ENCODE measurements around the gene IQGAP2.
"Not testable (repeated sequence)": the region's sequence is repeated elsewhere in the genome, so short reads cannot be mapped to it uniquely, and the experiment has no call there.

Gene IQGAP2

DNA sequence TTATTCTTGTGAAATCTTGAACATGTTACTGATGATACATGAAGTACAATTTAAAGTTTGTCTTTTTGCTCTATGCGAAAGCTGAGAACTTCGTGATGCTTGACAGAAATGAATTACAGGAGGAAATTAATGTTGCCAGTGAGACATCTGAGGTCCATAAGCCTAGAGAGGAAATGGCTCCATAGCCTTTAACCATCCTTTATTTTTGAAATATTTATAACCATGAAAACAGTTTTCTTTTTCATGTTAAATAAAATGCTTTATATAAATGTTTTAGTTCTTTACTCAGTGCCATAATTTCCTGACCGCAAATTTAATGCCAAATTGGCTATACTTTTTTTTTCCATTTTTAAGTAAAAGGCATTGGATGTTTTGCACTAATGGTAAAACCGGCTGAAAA, 191.0 kb downstream of the IQGAP2 start:
- H3K79me2 ChIP-seq (ENCODE audit: control insufficient read depth, insufficient read depth, low read length, unreplicated experiment), result no peaks in the 10 kb centered on the region
- H2AFZ ChIP-seq (ENCODE audit: low read length, unreplicated experiment), result no peak overlapping the region
- no peak overlapping the region for H3K4me3 ChIP-seq (ENCODE audit: low read depth, low read length)
- no peaks in the 10 kb centered on the region for H3K4me1 ChIP-seq (ENCODE audit: control insufficient read depth, insufficient read depth, low read length, unreplicated experiment)
- H3K27ac ChIP-seq (ENCODE audit: low read depth, low read length), result no peak overlapping the region
- peaks cover 45% of the 10 kb centered on the region for H3K27me3 ChIP-seq (ENCODE audit: insufficient read depth, low read length)
- no peaks in the 10 kb centered on the region for H3K36me3 ChIP-seq (ENCODE audit: insufficient read depth, low read length)

DNA sequence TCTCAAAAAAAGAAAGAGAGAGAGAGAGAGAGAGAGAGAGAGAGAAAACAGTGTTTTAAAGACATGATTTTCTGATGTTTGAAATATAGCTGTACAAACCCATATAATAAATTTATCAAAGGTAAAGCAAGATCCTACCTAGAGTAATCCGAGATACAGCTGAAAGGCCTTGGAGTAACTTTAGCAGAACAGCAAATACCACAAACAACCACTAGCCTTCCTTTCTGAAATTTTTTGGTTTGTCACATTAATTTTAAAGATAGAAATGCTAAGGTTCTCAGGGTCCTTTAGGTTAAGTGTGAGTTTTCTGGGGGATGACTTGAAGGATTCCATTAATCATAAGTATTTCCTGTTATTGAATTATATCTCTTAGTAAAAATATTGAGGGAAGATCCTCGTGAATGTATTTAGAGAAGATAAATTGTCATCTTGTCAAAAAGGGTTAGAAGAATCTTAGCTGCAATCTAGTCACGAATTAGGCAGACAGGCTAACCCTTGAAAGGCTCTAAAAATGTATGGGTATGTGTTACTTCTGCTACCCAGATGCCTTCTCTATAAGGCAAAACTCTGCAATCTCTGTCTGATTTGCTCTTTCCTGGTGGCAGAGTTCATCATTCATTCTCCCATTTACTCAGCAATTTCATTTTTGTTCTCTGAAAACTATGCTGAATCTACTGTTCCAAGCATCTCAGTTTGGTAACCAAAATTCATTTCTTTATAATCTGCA, 192.8 kb downstream of the IQGAP2 start:
- no peaks in the 10 kb centered on the region for H3K4me1 ChIP-seq (ENCODE audit: control insufficient read depth, insufficient read depth, low read length, unreplicated experiment)
- no peak overlapping the region for H3K4me3 ChIP-seq (ENCODE audit: low read depth, low read length)
- no peak overlapping the region for H3K27ac ChIP-seq (ENCODE audit: low read depth, low read length)
- peaks cover 29% of the 10 kb centered on the region for H3K27me3 ChIP-seq (ENCODE audit: insufficient read depth, low read length)
- no peaks in the 10 kb centered on the region for H3K79me2 ChIP-seq (ENCODE audit: control insufficient read depth, insufficient read depth, low read length, unreplicated experiment)
- H3K36me3 ChIP-seq (ENCODE audit: insufficient read depth, low read length), result no peaks in the 10 kb centered on the region
- H2AFZ ChIP-seq (ENCODE audit: low read length, unreplicated experiment), result no peak overlapping the region

DNA sequence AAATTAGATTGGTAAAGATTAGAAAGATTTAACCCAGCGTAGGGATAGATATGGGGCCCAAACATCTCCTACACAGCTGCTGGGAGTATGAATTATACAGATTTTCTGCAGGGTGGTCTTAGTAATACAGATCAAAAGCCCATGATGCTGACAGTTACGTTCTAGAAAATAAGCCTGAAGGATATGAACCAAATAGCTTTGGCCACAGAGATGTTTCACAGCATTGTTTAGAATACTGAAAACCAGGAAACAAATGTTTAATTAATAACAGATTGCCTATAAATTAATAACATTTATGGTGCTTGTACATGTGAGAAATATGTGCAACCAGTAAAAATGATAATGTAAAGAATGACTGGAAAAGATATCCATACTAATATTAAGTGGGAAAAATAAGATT, 195.4 kb downstream of the IQGAP2 start:
- H3K4me1 ChIP-seq (ENCODE audit: control insufficient read depth, insufficient read depth, low read length, unreplicated experiment), result no peaks in the 10 kb centered on the region
- H3K36me3 ChIP-seq (ENCODE audit: insufficient read depth, low read length), result no peaks in the 10 kb centered on the region
- no peaks in the 10 kb centered on the region for H3K79me2 ChIP-seq (ENCODE audit: control insufficient read depth, insufficient read depth, low read length, unreplicated experiment)
- no peak overlapping the region for H3K27ac ChIP-seq (ENCODE audit: low read depth, low read length)
- H3K4me3 ChIP-seq (ENCODE audit: low read depth, low read length), result no peak overlapping the region
- H2AFZ ChIP-seq (ENCODE audit: low read length, unreplicated experiment), result no peak overlapping the region
- H3K27me3 ChIP-seq (ENCODE audit: insufficient read depth, low read length), result peaks cover 4% of the 10 kb centered on the region; the same call in 1 of the 2 replicates

DNA sequence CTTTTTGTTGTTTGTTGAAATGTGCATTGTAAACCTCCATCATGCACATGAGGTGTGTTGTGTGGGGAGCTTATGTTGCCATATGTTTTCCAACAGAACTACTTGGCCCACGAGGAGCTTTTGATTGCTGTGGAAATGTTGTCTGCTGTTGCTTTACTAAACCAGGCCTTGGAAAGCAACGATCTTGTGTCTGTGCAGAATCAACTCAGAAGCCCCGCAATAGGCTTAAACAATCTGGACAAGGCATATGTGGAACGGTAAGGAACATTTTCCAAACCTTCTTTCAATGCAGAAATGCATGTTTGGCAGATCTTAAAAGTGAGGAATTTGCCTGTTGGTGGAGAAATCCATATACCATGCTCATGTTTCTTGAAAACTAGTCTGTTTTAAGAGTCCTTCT, 197.6 kb downstream of the IQGAP2 start:
- Histone ChIP-seq H3K27me3 (ENCODE audit: insufficient read depth, low read length) (no peaks in the 10 kb centered on the region), H3K79me2 (ENCODE audit: control insufficient read depth, insufficient read depth, low read length, unreplicated experiment) (no peaks in the 10 kb centered on the region), H3K4me3 (ENCODE audit: low read depth, low read length) (no peak overlapping the region), H3K4me1 (ENCODE audit: control insufficient read depth, insufficient read depth, low read length, unreplicated experiment) (peaks cover 14% of the 10 kb centered on the region), H3K27ac (ENCODE audit: low read depth, low read length) (no peak overlapping the region), H2AFZ (ENCODE audit: low read length, unreplicated experiment) (no peak overlapping the region), H3K36me3 (ENCODE audit: insufficient read depth, low read length) (no peaks in the 10 kb centered on the region)

DNA sequence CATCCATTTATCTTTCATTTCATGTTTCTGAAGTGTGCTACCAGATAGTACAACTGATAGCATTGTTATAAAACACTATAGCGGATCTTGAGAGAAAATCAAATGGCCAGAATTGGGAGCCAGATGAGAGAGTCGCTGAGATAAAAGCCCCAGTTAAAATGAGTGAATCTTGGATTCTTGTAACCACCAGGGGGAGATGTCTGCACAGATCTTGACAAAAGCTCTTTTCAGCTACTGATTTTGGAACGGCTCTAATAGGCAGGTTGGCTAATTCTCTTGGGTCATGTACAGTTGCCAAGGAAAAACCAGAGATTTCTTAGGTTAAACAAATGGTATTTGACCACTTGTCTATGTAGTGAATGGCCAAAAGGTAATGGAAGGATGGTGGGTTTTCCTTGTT, 198.4 kb downstream of the IQGAP2 start:
- H3K36me3 ChIP-seq (ENCODE audit: insufficient read depth, low read length), result no peaks in the 10 kb centered on the region
- H3K4me3 ChIP-seq (ENCODE audit: low read depth, low read length), result no peak overlapping the region
- H3K79me2 ChIP-seq (ENCODE audit: control insufficient read depth, insufficient read depth, low read length, unreplicated experiment), result no peaks in the 10 kb centered on the region
- H2AFZ ChIP-seq (ENCODE audit: low read length, unreplicated experiment), result no peak overlapping the region
- H3K27ac ChIP-seq (ENCODE audit: low read depth, low read length), result no peak overlapping the region
- H3K27me3 ChIP-seq (ENCODE audit: insufficient read depth, low read length), result no peaks in the 10 kb centered on the region
- peaks cover 14% of the 10 kb centered on the region for H3K4me1 ChIP-seq (ENCODE audit: control insufficient read depth, insufficient read depth, low read length, unreplicated experiment)

DNA sequence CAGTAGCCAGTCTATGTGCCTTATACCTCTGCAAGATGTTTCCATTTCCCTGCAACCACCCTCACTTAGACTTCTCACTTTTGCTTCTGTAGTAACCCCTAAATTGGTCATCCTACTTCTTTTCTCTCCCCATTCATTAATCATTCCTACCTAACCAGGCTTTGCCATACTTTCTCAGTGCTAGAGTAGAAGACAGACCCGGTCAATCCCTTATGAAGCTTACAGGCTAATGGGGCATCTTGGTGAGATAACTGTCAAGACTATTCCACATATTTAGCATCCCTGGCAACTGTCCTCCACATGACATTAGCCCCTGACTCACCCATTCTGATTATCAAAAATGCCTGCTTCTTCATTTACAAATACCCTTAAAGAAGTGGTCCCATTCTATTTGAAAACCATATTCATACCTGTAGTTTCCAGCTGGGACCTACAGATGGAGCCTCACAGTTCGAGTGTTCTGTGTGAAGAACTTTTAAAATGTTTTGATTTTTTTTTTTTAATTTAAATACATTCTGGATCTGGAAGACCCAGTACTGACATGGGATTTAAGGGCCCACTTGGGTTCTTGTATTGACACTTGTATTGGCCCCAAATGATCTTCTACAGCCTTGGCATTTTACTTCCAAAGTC, 199.1 kb downstream of the IQGAP2 start:
- H3K36me3 ChIP-seq (ENCODE audit: insufficient read depth, low read length), result no peaks in the 10 kb centered on the region
- H2AFZ ChIP-seq (ENCODE audit: low read length, unreplicated experiment), result no peak overlapping the region
- peaks cover 14% of the 10 kb centered on the region for H3K4me1 ChIP-seq (ENCODE audit: control insufficient read depth, insufficient read depth, low read length, unreplicated experiment)
- H3K27ac ChIP-seq (ENCODE audit: low read depth, low read length), result no peak overlapping the region
- H3K79me2 ChIP-seq (ENCODE audit: control insufficient read depth, insufficient read depth, low read length, unreplicated experiment), result no peaks in the 10 kb centered on the region
- H3K4me3 ChIP-seq (ENCODE audit: low read depth, low read length), result no peak overlapping the region
- no peaks in the 10 kb centered on the region for H3K27me3 ChIP-seq (ENCODE audit: insufficient read depth, low read length)

DNA sequence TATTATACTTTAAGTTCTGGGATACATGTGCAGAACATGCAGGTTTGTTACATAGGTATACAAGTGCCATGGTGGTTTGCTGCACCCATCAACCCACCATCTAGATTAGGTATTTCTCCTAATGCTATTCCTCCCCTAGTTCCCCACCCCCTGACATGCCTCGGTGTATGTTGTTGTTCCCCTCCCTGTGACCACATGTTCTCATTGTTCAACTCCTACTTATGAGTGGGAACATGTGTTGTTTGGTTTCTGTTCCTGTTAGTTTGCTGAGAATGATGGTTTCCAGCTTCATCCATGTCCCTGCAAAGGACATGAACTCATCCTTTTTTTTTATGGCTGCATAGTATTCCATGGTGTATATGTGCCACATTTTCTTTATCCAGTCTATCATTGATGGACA, 200.9 kb downstream of the IQGAP2 start:
- not testable (repeated sequence) for H3K36me3 ChIP-seq (ENCODE audit: insufficient read depth, low read length); H3K4me3 ChIP-seq (ENCODE audit: low read depth, low read length); H2AFZ ChIP-seq (ENCODE audit: low read length, unreplicated experiment); H3K79me2 ChIP-seq (ENCODE audit: control insufficient read depth, insufficient read depth, low read length, unreplicated experiment); H3K27ac ChIP-seq (ENCODE audit: low read depth, low read length); H3K27me3 ChIP-seq (ENCODE audit: insufficient read depth, low read length)
- peaks cover 14% of the 10 kb centered on the region for H3K4me1 ChIP-seq (ENCODE audit: control insufficient read depth, insufficient read depth, low read length, unreplicated experiment)

DNA sequence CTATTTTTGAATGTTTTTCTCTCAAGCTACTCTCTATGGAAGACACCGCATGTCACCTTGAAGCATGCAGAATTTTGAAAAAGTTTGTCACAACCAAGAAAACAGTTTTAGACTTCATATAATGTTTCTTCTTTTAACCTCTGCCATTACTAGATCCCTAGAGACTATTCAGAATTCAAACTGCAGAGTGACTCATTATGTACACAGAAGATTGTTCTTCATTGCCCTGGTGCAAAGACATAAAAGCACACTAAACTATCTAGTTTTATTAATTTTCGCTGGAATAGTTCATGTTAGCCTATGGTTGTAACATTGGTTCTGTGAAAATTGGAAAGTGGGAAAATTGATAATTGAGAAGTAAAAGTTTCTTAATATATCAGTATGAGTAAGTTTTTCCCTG, 201.8 kb downstream of the IQGAP2 start:
- Histone ChIP-seq H3K27ac (ENCODE audit: low read depth, low read length) (no peak overlapping the region), H3K79me2 (ENCODE audit: control insufficient read depth, insufficient read depth, low read length, unreplicated experiment) (no peaks in the 10 kb centered on the region), H2AFZ (ENCODE audit: low read length, unreplicated experiment) (no peak overlapping the region), H3K4me3 (ENCODE audit: low read depth, low read length) (no peak overlapping the region), H3K4me1 (ENCODE audit: control insufficient read depth, insufficient read depth, low read length, unreplicated experiment) (peaks cover 14% of the 10 kb centered on the region), H3K36me3 (ENCODE audit: insufficient read depth, low read length) (no peaks in the 10 kb centered on the region), H3K27me3 (ENCODE audit: insufficient read depth, low read length) (no peaks in the 10 kb centered on the region)

DNA sequence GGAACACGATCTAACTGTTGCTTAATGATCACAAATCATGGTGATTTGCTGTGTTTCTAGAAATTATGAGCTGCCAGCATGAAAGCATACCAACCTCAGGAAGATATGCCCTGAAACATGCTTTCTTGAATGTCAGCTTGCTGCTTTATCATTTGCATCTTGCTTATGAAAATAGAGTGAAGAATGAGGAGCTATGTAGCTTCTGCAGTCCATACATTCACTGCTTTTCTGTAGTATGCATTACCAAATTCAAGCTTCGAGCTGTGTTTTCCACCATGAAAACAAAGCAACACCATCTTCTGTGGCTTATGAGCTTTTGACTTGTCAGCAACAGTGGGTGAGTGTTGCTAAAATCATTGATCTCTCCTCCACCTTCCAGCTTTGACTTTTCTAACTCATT, 203.6 kb downstream of the IQGAP2 start:
- no peaks in the 10 kb centered on the region for H3K36me3 ChIP-seq (ENCODE audit: insufficient read depth, low read length)
- H3K4me1 ChIP-seq (ENCODE audit: control insufficient read depth, insufficient read depth, low read length, unreplicated experiment), result peaks cover 14% of the 10 kb centered on the region
- no peak overlapping the region for H2AFZ ChIP-seq (ENCODE audit: low read length, unreplicated experiment)
- no peak overlapping the region for H3K4me3 ChIP-seq (ENCODE audit: low read depth, low read length)
- no peaks in the 10 kb centered on the region for H3K27me3 ChIP-seq (ENCODE audit: insufficient read depth, low read length)
- no peaks in the 10 kb centered on the region for H3K79me2 ChIP-seq (ENCODE audit: control insufficient read depth, insufficient read depth, low read length, unreplicated experiment)
- no peak overlapping the region for H3K27ac ChIP-seq (ENCODE audit: low read depth, low read length)

DNA sequence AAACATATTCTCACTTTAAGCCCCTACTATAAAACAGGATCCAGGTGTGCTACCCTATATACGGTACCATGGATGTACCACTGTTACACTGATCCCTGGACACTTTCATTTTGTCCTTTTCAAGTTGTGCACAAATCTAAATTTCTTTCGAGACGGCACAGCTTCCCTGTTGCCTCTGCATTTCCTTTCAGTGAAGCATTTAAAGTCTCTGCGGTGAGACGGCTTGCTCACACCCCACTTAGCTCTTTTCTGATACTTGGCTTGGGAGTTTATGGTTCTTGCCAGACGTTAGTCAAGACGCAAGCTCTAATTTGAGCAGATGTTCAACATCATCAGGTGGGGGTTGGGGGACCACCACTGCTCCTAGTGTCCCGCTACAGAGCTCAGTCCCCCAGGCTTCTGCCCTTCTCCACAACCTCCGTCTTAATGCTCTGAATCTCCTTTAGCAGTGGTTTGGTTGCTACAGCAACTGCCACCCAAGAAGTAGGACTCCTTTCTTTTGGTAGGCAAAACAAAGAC, 204.3 kb downstream of the IQGAP2 start:
- Histone ChIP-seq H3K4me1 (ENCODE audit: control insufficient read depth, insufficient read depth, low read length, unreplicated experiment) (peaks cover 14% of the 10 kb centered on the region), H3K79me2 (ENCODE audit: control insufficient read depth, insufficient read depth, low read length, unreplicated experiment) (no peaks in the 10 kb centered on the region), H2AFZ (ENCODE audit: low read length, unreplicated experiment) (no peak overlapping the region), H3K27me3 (ENCODE audit: insufficient read depth, low read length) (no peaks in the 10 kb centered on the region), H3K27ac (ENCODE audit: low read depth, low read length) (no peak overlapping the region), H3K4me3 (ENCODE audit: low read depth, low read length) (no peak overlapping the region), H3K36me3 (ENCODE audit: insufficient read depth, low read length) (no peaks in the 10 kb centered on the region)

DNA sequence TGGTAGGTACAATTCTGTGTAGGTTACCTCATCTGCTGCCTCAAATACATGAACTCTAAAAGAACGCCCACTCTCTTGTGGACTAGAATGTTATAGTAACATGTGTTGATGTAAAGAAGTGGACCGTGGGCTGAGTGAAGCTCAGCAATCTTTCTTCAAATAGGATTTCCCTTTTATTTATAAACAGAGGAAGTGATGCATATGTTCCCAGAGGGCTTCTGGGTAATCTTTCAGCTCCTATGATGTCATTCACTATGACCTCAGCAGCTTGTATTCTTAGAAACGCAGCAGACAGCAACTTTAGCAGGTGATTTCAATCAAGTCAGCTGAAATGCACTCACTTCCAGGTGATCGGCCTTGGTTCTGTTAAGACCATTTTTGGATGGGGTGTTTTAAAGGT, 205.7 kb downstream of the IQGAP2 start:
- Histone ChIP-seq H3K79me2 (ENCODE audit: control insufficient read depth, insufficient read depth, low read length, unreplicated experiment) (no peaks in the 10 kb centered on the region), H3K4me3 (ENCODE audit: low read depth, low read length) (no peak overlapping the region), H3K27me3 (ENCODE audit: insufficient read depth, low read length) (no peaks in the 10 kb centered on the region), H3K27ac (ENCODE audit: low read depth, low read length) (no peak overlapping the region), H2AFZ (ENCODE audit: low read length, unreplicated experiment) (no peak overlapping the region), H3K36me3 (ENCODE audit: insufficient read depth, low read length) (no peaks in the 10 kb centered on the region), H3K4me1 (ENCODE audit: control insufficient read depth, insufficient read depth, low read length, unreplicated experiment) (peaks cover 14% of the 10 kb centered on the region)

All from ACC112 (cell line).